Measurements from ENCODE around the gene CIB4.

The CIB4 gene

DNA sequence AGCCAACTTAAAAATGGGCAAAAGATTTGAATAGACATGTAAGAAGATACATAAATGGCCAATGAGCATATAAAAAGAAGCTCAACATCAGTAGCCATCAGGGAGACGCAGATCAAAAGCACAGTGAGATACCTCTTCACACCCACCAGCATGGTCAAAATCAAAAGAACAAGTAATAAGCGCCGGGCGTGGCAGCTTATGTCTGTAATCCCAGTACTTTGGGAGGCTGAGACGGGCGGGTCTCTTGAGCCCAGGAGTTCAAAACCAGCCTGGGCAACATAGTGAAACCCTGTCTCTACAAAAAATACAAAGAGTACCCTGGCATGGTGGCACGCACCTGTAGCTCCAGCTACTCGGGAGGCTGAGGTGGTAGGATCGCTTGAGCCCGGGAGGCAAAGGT is 4.6 kb upstream of the CIB4 start:
- H3K4me3 ChIP-seq (ENCODE audit: low read depth, low read length) = no peak overlapping the region
- TF ChIP-seq, protein P1, sequence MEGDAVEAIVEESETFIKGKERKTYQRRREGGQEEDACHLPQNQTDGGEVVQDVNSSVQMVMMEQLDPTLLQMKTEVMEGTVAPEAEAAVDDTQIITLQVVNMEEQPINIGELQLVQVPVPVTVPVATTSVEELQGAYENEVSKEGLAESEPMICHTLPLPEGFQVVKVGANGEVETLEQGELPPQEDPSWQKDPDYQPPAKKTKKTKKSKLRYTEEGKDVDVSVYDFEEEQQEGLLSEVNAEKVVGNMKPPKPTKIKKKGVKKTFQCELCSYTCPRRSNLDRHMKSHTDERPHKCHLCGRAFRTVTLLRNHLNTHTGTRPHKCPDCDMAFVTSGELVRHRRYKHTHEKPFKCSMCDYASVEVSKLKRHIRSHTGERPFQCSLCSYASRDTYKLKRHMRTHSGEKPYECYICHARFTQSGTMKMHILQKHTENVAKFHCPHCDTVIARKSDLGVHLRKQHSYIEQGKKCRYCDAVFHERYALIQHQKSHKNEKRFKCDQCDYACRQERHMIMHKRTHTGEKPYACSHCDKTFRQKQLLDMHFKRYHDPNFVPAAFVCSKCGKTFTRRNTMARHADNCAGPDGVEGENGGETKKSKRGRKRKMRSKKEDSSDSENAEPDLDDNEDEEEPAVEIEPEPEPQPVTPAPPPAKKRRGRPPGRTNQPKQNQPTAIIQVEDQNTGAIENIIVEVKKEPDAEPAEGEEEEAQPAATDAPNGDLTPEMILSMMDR (IDR thresholded peaks at IDR 0.05; ENCODE audit: control insufficient read depth, extremely low read depth, insufficient read depth) = no peak
- no peak for DNase-seq (ENCODE audit: low read depth)

DNA sequence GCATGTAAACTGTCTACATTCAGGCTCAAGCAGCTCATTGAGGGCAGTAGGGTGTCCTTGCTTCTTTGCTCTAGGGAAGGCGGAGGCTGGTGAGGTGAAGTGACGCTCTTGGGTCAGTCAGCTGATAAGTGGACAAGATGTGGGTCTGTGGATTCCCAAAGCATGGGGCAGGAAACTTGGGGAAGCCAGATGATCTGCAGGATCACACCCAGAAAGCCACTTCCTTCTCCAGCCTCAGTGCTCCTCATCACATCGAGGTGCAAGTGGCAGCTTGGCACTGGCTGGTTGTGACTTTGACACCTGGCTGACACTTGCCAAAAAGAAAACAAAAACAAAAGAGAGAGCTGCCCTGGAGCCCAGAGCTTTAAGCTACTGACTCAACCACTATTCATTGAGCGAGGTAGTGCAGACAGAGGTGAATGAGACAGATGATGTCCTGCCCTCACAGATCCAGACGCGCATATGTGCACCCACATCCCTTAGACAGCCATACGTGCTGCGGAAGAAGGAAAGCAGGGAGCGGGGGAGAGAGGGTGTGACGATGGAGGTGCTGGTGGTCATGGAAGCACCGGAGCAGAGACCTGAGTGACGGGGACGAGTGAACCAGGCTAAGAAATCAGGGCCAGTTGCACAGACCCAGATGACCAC is 3.1 kb upstream of the CIB4 start:
- TF ChIP-seq, protein P1 (IDR thresholded peaks at IDR 0.05; ENCODE audit: control insufficient read depth, extremely low read depth, insufficient read depth) = no peak
- no peak for DNase-seq (ENCODE audit: low read depth)
- H3K4me3 ChIP-seq (ENCODE audit: low read depth, low read length) = no peak overlapping the region

GRCh38 chr2:26642429-26642828 is 1.3 kb upstream of the CIB4 start:
- TF ChIP-seq, protein P1 (IDR thresholded peaks at IDR 0.05; ENCODE audit: control insufficient read depth, extremely low read depth, insufficient read depth) = no peak
- DNase-seq (ENCODE audit: low read depth) = no peak
- no peak overlapping the region for H3K4me3 ChIP-seq (ENCODE audit: low read depth, low read length)

DNA sequence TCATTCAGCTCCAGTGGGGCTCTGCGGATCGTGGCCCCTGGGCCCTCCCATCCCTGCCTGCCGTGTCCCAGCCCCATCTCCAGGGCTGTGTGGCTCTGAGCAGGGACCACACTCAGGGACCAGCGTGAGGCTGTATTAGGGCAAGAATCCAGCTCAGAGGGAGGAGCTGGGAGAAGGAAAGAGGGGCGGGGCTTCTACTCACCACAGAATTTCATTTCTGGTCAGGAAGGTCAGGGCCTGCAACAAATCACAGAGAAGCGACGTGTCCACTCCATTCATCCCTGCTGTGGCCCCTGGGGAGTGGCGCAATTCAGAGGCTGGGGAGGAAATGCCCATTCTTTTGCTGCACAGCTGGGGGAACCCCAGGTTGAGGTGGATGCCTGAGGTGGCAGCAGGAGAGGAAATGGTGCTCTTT is 828 bp downstream of the CIB4 start:
- TF ChIP-seq, protein P1 (IDR thresholded peaks at IDR 0.05; ENCODE audit: control insufficient read depth, extremely low read depth, insufficient read depth) = no peak
- no peak overlapping the region for H3K4me3 ChIP-seq (ENCODE audit: low read depth, low read length)
- DNase-seq (ENCODE audit: low read depth) = no peak

GRCh38 chr2:26639685-26640243 is 1.4 kb downstream of the CIB4 start:
- no peak for DNase-seq (ENCODE audit: low read depth)
- H3K4me3 ChIP-seq (ENCODE audit: low read depth, low read length) = no peak overlapping the region
- TF ChIP-seq, protein P1 (IDR thresholded peaks at IDR 0.05; ENCODE audit: control insufficient read depth, extremely low read depth, insufficient read depth) = no peak

GRCh38 chr2:26637811-26638310 is 3.3 kb downstream of the CIB4 start:
- TF ChIP-seq, protein P1 (IDR thresholded peaks at IDR 0.05; ENCODE audit: control insufficient read depth, extremely low read depth, insufficient read depth) = no peak
- no peak for DNase-seq (ENCODE audit: low read depth)
- H3K4me3 ChIP-seq (ENCODE audit: low read depth, low read length) = no peak overlapping the region

DNA sequence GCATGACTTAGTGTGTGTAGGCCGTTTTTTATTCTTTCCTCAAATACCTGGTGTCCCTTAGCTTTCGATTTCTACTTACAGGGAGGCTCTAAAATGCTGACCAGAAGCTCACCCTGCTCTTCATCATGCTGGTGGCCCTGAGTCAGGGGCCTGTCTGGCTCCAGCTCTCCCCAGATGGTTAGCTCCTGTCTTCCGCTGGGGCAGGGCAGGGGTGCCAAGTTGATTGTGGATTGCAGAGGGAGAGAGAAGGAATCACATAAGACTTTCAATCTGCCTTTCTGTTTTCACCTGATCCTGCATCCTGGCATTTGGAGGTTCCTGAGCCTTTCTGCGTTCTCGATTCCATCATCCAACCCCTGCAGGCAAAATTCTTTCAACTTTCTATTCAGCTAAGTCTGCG is 4.2 kb downstream of the CIB4 start:
- no peak overlapping the region for H3K4me3 ChIP-seq (ENCODE audit: low read depth, low read length)

More for the DNA sequence above, 4.2 kb downstream of the CIB4 start:
- DNase-seq (ENCODE audit: low read depth) = no peak
- TF ChIP-seq, protein P1 (IDR thresholded peaks at IDR 0.05; ENCODE audit: control insufficient read depth, extremely low read depth, insufficient read depth) = no peak

Data from LNCaP clone FGC (cell line).